HCT116 (cell line): ENCODE data around the gene ETFA.

ENCODE experiments used
- ATF3 ChIP-seq: IDR thresholded peaks from 2 replicates; pipeline ENCODE4 v1.6.1; 2012
- EZH2phosphoT487 ChIP-seq: fragments of 200-600 bp; IDR thresholded peaks from 2 replicates; pipeline ENCODE4 v1.6.1; 2018; ENCODE audit warnings: antibody characterized with exemption, borderline replicate concordance
- MAX ChIP-seq: IDR thresholded peaks from 2 replicates; pipeline ENCODE4 v1.6.1; 2012
- TF ChIP-seq, protein P1 (sequence below), 3 experiments: fragments of 200-600 bp in 1 of 3; sonication (generic) in 1 of 3; IDR thresholded peaks in 2 of 3; conservative IDR thresholded peaks in 1 of 3; 2 replicates each; pipeline ENCODE4 v1.5.1; 2012 to 2017; ENCODE audit warnings: low read depth in 2 of 3, low read length in 2 of 3, antibody characterized with exemption in 1 of 3, borderline replicate concordance in 1 of 3, control low read depth in 1 of 3, mild to moderate bottlenecking in 1 of 3, mixed read lengths in 1 of 3, mixed run types in 1 of 3, moderate library complexity in 1 of 3; ENCODE audit not compliant: insufficient read depth in 1 of 3

DNA sequence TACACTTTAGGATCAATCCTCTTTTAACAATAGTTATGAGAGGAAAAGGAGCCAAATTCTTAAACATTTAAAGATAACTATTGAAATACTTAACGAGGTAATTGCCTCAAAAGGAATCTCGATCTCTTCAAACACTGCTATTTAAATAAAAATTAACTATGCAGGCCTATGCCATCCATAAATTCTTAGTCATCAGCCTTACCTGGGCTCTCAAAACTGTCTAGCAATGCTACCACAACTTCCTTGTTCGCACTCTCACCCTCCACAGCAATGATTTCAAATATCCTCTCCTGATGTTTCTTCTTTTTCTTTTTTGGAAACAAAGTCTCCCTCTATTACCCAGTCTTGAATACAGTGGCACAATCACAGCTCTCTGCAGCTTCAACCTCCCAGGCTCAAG, 12.3 kb downstream of the ETFA start:
- TF ChIP-seq, protein P1, sequence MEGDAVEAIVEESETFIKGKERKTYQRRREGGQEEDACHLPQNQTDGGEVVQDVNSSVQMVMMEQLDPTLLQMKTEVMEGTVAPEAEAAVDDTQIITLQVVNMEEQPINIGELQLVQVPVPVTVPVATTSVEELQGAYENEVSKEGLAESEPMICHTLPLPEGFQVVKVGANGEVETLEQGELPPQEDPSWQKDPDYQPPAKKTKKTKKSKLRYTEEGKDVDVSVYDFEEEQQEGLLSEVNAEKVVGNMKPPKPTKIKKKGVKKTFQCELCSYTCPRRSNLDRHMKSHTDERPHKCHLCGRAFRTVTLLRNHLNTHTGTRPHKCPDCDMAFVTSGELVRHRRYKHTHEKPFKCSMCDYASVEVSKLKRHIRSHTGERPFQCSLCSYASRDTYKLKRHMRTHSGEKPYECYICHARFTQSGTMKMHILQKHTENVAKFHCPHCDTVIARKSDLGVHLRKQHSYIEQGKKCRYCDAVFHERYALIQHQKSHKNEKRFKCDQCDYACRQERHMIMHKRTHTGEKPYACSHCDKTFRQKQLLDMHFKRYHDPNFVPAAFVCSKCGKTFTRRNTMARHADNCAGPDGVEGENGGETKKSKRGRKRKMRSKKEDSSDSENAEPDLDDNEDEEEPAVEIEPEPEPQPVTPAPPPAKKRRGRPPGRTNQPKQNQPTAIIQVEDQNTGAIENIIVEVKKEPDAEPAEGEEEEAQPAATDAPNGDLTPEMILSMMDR (IDR thresholded peaks at IDR 0.05 in 2 of 3, conservative IDR thresholded peaks at IDR 0.05 in 1 of 3; ENCODE audit: borderline replicate concordance in 1 of 3, insufficient read depth in 1 of 3, low read depth in 2 of 3, low read length in 2 of 3), result no peak
- TF ChIP-seq ATF3, result no peak
- TF ChIP-seq EZH2phosphoT487, result no peak
- no peak for TF ChIP-seq MAX
